ENCODE data around the gene PRKG1.
"Not testable (repeated sequence)": the region's sequence is repeated elsewhere in the genome, so short reads cannot be mapped to it uniquely, and the experiment has no call there.

Gene PRKG1

DNA sequence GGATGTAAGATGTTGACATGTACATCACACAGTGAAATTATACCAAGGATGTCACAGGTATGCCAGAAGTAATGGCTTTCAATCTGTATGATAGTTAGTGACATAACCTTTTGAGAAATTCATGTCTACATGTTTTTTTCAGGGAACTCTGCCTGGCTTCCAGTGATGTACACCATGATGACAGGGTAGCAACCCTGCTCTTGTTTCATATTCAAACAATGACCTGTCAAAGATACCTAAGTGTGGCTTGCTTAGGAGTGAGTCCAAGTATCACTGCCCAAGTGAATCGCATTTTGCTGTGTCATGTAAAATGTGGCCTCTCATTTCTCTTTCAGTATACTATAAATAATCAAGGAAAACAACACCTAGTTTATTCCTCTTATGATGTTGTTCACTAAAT is 1033.9 kb downstream of the PRKG1 start:
- no peak for DNase-seq

DNA sequence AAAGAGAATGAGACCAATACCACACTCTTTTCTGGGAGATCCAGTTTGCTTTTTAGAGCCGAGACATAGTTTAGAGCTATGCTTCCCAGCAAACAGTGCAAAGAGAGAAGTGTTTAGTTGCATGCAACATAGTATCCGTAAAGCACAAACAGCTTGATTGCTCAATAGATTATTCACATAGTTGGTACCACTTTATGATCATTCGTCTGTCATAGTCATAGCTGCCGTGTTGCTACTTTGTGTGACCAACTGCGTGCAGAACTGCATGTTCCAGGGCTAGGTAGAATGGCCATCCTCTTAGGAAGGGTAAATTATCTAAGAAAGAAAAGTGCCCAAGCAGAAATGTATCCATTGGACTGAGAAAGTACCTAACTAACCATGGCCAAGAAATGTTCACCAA is 1036.3 kb downstream of the PRKG1 start:
- DNase-seq, result no peak

DNA sequence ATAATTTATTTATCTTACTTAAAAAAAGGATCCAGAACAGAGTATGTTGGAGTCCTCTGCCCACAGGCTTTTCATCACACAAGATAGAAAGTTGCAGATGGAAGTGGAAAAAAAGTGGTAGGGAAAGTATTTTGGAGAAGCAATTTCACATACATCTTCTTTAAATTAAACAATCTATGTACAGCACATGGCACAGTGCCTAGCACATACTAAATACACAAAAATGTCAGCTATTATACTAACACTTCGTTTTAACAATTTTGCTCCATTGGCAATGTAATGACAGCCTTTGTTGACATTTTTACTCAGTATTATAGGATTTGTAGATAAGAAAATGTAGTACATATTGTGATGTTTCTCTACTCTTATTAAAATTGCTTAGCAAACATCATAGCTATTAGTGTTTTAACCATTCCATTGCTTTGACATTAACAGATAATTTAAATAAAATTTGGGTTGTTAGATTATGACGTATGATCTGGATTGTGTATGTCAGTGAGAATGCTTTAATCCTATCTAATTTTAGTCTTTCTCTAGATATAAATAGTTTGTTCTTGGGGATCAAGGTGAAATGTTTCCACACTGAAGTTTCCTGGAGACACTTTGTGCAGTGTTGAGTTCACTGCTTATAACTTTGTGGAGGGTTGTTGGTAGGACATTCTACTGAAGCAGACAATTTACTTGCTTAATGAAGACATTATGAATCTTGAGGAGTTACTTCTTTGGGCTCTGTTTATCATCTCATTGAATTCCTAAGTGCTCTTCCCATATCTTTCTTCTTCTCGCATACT is 1037.0 kb downstream of the PRKG1 start:
- no peak for DNase-seq

DNA sequence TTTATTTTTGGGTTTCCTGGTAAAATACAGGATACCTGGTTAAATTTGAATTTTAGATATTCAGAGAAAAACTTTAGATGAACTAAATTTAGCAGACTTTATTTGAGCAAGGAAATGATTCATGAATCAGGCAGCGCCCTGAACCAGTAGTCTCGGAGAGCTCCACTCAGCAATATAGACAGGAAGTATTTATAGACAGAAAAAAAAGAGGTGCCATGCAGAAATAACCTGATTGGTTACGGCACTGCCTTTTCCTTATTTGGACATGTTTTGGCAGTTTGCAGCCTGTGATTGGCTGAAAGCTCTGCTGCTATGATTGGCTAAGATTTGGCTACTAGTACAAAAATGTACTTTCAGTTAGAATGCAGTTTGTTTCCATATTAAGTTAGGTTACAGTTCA is 1041.5 kb downstream of the PRKG1 start:
- DNase-seq, result no peak

DNA sequence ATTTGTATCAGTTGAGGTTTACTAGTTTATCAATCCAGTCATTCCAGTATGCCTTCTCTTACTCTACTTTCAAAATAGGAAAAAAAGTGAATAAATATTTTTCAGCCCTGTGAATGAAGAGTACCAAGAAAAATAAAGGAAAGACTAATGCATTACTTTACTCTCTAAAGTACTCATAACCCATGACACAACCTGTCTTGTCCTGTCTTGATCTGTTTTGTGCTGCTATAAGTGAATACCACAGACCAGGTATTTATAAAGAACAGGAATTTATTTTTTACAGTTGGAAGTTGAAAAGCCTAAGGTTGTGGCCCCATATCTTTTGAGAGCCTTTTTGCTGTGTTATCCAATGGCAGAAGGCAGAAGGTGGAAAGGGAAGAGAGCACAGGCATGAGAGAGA is 1045.2 kb downstream of the PRKG1 start:
- no peak for DNase-seq

DNA sequence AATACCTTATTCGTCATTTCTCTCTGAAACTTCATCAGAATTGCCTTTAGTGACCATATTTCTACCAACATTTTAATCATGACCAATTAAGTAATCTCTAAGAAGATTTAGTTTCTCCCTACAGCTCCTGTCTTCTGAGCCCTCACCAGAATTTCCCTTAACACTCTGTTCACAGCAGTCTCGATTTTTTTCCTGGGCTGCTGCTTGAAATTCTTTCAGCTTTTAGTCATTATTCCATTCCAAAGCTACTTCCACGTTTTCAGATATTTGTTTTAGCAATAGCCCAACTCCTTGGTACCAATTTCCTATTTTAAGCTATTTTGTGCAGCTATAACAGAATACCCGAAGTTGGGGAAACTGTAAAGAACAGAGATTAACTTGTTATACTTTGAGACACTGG is 1047.4 kb downstream of the PRKG1 start:
- DNase-seq, result no peak

DNA sequence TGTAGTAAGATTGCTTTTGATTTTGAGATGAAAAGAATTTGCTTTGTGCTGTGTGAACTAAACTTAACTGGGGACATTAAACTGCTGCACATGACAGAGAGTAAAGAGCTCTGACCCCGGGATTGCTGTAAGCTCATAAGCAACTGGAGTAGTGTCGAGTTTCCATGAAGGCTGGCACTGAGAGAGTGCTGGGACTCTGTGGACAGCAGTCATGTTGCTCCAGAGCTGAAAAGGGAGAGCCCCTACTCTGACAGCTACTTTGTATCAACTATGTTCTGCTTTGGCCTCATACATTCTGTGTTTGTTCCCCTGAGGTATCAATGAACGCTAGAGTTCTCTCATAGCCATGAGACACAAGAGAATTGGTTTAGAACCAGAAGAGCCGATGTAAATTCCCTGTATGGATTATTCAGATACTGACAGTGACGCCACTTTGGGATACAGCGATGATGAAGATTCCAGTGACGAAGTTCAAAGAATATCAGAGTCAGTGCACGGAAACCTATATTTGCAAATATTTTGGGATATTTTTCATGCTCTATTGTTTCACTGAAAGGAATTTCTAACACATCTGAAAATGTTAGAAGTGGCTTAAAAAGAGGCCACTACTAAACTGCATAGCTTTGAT is 1053.9 kb downstream of the PRKG1 start:
- DNase-seq, result no peak

DNA sequence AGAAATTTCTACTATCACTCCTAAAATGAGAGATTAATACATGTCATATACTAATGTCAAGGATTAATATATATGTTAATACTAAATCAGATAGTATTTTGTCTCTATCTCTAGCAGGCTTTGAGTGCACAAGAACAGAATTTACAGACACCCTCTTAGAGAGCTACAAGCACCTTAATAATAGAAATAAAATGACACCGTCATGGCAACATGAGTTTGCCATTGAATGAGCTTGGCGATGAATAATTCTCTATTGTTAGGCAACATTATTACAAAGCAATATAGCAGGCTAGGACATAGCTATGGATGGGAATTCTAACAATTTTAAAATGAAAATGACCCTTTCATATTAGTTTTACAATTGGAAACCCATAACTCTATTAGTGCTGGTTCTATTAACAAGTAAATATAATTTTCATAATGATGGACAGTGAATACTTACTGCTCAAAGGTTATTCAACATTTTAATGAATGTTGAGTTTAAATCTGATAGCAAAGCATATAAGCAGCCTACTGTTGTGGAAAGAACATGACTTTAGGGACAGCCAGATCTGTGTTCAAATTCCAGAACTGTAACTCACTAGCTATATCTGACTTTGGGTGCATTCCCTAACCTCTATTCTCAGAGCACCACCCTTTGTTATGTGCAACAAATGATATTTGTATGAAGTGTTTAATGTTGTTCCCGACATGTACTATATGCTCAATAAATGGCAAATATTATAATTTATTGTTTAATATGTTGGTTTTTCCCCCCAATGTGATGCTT is 1055.3 kb downstream of the PRKG1 start:
- DNase-seq, result no peak

DNA sequence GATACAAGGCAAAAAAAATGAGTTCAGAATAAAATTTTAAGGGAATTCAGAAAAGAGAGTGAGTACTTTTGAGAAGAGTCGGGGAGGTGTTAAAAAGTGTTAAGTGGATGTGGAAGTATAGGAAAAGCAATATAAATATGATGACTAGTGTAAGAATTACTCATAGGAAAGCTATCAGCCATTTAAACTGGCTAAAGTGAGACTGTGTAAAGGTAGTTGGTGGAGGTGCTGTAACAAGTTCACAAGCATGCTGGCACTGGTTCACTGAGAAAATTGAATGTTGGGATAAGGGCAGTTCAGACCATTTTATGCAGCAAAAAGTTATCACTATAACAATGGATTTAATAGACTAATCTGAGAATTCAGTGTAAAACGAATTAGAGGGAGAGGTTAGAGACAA is 1060.8 kb downstream of the PRKG1 start:
- no peak for DNase-seq

DNA sequence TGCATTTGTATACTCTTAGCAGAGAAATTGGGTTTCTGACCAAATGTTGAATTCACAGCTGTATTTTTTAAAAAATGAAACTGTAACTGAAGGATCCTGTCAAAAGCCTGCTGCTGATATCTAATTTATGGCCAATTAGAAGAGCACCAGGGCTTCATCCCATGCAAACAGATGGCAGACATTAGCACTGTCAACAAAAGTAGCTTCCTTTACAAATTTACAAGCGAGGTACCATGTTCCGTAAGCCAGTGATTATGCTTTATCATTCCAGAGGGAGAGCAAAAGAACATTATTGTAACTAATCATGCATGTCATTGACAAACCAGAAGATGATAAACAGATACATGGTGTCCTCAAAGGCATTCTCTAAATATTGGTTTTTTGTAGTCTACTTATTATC is 1062.6 kb downstream of the PRKG1 start:
- DNase-seq, result no peak

DNA sequence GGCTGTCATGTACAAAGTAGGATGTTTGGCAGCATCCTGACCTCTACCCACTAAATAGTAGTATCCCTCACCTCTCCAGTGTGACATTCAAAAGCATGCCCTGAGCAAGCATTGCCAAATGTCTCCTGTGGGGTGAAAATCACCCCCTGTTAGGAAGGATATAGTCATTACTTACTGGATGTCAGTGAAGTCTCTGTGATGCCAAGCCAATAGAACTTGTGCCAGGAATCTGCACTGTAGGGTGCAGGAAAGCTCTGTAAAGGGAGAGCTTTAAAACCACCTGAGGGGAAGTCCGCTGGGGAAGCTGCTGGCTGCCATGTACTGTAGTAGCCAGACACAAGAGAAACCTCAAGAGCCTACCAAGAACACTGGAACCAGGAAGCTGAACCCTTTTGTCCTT is 1069.1 kb downstream of the PRKG1 start:
- no peak for DNase-seq

DNA sequence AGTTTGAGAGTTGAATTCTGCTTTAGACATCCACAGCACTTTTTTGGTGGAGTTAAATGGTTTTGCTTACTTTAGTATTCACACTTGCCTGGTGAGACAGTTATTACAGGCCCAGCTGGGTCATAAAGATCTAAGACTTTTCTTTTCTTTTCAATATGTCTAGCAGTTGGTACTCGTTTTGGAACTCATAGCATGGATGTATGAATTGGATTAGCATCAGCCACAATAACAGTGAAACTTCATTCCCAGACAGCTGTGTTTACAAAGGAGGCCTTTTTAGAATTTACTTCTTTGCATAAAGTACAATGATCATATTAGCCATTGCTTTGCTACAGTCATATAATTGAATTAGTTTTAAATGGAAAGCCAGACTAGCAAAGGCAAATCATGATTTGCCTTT is 1071.3 kb downstream of the PRKG1 start:
- no peak for DNase-seq

DNA sequence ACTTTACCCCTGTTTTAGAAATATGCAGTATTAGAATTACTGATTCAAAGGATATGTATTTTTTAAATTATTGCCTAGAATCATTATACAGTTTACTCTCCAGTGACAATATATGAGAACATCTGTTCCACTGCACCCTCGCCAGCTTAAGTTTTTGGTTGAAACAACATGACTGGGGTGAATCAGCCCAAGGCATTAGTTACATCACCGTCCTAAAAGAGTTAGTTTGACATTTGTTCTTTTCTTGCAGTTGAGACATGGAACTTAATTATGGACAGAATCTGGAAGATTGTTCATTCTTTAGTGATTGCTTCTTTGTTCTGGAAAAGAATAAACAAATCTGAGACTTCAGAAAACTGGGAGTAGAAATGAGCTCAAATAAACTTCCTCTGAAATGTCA is 1072.5 kb downstream of the PRKG1 start:
- DNase-seq, result no peak

DNA sequence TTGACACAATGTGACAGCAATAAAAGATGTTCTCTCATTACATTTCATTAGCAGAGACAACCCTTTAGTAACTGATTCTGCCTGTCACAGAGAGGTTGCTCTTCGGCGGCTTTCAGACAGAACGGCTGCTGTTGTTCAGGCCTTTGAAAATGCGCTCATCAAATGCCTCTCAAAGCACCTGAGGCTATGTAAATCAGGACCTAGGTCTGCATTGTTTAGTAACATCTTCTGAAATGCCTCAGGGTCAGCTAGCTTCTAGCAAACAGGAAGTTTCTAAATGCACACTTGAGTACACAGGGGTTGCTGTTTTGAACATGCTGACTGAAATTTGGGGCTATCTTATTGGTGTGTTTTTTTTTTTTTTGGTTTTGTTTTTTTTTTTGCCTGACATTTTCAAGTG is 1096.5 kb downstream of the PRKG1 start:
- DNase-seq, result no peak

DNA sequence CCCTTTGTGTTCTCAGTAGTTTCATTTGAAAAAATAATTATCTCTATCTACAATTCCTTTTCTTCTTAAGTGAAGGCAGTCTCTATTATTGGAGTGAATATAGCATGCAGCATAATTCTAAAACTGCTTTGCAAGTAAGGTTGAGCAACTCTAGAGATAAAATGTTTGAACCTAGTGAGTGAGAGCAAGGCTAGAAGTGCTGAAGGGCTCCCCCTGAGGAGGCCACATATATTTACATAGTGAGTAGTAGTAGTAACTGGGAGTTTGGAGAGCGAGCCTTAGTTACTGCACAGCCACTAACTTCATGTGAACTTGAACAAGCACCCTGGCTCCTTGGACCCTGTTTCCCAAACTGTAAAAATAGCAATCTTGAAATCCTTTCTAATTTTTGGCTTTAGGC is 1098.3 kb downstream of the PRKG1 start:
- DNase-seq, result no peak

DNA sequence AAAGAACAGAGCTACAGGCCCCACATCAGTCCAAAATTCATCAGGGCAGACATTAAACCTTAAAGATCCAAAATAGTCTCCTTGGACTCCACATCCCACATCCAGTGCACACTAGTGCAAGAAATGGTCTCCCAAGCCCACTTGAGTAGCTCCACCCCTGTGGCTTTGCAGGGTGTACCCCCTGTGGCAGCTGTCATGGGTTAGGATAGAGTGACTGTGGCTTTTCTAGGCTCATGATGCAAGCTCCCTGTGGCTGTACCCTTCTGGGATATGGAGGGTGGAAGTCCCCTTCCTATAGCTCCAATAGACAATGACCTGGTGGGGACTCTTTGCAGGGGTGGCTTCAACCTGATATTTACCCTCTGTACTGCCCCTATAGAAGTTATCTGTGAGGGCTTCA is 1111.0 kb downstream of the PRKG1 start:
- no peak for DNase-seq

DNA sequence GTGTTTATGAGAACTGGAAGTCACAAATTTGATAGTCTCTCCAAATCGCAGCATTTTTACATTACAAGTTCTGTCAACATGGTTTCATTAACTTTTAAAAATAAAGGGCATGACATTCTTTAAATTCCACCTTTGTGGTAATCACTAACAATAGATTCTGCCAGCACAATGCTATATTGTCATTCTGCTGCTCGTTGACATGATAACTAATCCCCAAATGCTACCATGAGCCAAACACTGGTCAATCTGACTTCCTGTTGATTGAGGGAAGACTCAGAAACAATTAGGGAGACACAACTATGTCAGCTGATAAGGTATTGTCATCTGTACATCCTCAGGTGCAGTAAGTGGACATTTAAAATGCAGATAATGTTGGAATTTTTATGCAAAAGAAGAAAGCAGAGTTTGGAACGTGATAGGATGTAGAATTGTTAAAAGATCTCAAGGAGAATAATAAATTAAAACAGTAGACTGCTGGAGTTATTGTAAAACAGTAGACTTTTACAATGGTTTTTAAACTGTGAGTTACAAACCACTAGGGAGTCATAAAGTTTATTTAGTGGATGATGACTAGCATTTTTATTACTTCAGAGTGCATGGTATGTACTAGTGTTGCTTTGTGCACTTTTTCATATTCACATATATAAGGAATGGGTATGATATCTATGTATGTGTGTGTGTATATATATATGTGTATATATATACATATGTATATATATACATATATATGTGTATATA is 1113.4 kb downstream of the PRKG1 start:
- no peak for DNase-seq

DNA sequence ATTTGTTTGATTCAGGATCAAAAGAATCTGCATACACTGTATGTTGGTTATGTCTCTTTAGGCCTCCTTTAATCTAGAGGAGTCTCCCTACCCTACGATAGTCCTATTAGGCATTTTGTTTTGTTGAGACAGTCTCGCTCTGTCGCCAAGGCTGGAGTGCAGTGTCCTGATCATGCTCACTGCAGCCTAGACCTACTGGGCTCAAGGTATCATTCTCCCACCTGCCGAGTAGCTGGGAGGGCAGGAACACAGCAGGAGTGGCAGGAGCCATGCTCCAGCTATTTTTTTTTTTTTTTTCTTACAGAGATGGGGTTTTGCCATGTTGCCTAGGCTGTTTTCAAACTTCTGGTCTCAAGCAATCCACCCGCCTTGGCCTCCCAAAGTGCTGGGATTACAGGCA is 1116.8 kb downstream of the PRKG1 start:
- DNase-seq, result no peak

DNA sequence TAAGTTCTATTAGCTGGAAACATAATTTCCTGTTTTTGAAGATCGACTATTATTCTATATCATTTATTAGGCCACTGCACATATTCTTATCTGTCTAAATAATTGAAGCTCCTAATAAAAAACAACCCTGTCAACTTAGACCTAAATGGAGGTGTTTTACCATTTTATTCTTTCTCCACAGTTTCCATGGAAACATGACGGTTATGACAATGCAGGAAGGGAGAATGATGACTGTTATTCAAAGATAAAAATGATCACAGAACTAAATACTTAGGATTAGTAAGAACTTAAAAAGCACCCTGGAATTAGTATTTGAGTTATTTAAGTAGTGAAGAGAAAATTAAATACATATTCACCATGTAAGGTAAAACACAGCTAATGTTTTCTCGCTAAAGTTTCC is 1119.9 kb downstream of the PRKG1 start:
- DNase-seq, result no peak

DNA sequence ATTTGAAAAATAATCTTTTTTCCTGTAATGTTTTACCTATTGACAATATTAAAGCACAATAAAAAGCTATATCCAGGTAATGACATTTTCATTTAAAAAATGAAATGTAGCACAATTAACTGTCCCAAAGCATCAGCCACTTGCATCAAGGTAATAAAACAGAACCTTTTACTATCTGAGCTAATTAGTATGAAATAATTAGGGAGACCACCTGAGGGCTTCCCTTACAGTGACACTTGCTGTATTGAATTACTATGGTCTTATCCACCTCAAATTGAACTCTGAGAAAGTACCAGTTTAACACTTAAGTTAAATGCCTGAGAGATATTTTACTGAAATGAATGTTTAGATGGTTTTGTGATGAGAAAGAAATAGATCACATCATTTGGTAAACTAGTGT is 1120.4 kb downstream of the PRKG1 start:
- no peak for DNase-seq

DNA sequence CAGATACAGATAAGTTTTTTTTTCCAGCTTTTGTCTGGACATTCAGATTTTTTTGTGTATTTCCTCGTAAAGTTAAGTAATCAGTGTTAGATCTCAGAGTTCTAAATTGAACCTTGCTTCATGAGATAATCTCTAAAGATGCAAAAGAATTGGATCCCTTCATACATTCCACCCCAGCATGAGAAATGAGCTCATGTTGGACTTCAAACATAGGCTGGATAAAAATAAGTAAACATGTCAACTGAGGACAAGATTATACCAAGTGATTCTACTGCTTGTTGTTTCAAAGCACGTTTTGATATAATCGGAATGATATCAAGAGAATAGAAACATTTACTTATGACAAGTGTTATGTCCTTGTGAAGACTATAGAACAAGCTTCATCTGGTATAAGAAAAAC is 1122.8 kb downstream of the PRKG1 start:
- no peak for DNase-seq

DNA sequence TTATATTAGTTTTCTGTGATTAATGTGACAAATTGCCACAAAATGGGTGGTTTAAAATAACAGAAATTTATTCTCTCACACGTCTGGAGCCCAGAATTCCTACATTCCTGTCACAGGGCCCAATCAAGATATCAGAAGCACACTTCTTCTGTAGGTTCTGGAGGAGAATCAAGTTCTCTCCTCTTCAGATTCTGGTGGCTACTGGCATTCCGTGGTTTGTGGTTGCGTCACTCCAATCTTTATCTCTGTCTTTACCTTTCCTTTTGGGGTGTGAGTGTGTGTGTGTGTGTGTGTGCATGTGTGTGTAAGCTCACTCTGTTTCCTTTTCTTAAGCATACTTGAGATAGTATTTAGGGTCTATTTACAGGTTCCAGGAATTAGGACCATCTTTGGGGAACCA is 1124.3 kb downstream of the PRKG1 start:
- no peak for DNase-seq

DNA sequence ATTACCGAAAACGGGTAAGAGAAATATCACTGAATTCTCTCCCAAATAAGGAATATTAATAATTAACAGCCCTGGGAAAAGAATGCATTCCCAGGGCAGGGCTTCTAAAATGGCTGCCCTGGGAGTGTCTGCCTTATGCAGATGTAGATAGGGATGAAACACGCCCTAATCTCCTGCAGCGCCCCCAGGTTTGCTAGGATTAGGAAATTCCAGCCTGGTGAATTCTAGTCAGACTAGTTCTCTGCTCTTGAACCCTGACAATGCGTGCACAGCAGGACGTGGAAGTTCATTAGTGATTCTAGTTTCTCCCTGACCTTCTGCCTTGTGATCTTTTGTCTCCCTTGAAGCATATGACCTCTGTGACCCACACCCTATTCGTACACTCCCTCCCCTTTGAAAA is 1130.6 kb downstream of the PRKG1 start:
- DNase-seq, result not testable (repeated sequence)

DNA sequence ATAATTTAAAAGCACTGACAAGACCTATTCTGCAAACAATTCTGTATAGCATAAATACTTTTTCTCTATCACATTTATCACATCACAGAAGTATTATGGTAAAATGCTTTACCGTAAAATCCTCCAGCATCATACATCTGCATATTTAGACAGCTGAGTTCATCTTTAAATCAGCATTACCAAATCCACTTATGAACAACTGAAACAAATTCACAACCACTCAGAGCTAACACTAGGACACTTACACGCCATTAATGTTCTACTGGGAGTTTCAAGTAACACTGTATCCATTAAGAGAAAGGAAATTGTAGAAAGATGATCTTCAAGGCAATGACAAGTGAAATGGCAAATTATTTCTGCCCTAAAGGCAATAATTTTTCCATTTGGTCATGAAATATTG is 1134.1 kb downstream of the PRKG1 start:
- no peak for DNase-seq

All from NCI-H1436 treated with DMSO at 0.1 percent for 48 hours (cell line).